KG1 (cell line): ENCODE measurements around the gene C6orf62.
A peak's percentile ranks its signal among the peaks of the same experiment; 100 is the strongest.
"Not testable (repeated sequence)": the region's sequence is repeated elsewhere in the genome, so short reads cannot be mapped to it uniquely, and the experiment has no call there.

Experiments used
- DNase-seq: peaks from one replicate; lab custom pipeline; 2025; lab: John Stamatoyannopoulos, UW

C6orf62 gene

DNA sequence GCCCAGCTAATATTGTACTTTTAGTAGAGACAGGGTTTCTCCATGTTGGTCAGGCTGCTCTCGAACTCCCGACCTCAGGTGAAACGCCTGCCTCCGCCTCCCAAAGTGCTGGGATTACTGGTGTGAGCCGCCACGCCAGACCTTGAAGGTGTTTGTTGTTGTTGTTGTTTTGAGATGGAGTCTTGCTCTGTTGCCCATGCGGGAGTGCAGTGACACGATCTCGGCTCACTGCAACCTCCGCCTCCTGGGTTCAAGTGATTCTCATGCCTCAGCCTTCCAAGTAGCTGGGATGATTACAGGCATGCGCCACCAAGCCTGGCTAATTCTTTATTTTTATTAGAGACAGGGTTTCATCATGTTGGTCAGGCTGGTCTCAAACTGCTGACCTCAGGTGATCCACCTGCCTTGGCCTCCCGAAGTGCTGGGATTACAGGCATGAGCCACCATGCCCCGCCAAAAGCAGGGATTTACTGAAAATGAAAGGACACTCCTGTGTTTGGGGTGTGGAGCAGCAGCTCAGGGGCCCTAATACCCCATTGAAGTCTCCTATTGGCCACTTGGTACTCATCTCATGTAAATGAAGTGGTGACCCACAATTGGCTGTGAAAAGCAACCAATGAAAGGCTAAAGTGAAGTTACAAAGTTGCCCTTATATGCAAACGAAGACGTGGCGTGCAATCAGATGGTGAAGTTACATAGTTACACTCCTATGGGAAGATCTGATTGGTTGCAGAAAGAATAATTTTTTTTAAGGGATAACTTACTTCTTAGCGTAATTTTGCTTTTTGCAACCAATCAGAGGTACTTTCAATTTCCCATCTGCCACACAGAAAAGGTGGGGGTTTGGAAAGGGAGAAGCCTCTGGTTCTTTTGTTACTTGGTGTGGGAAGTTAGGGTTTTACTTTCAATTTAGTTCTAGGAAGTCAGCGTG is 50.6 kb downstream of the C6orf62 start:
- not testable (repeated sequence) for DNase-seq

GRCh38 chr6:24667378-24667803 is 51.6 kb downstream of the C6orf62 start:
- DNase-seq: no peak

DNA sequence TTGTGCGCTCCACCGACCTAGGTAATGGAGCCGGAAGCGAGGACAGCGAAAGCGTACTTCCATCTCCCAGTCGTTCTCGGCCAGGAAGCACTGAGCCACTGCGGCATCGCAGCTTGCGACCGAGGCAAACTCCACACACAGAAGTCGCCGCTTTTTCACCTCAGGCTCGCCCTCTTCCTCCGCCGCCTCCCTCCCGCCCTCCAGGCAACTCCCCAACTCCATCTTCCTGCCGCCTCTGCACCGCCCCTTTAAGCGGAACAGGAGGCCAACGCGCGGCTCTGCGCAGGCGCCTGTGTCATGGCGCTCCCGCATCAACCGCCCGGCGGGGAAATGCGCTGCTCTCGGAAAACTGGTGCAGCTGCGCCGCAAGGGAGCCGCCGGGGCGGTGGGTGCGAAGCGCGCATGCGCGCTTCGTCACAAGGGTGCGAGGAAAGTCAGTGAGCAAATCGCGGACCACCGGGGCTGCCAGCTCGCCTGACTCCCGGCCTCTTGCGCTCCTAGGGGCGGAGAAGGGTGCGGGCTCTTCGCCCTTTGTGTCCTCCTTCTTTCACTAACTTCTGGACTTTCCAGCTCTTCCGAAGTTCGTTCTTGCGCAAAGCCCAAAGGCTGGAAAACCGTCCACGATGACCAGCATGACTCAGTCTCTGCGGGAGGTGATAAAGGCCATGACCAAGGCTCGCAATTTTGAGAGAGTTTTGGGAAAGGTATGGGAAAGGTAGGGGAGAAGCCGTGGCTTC is 52.1 kb downstream of the C6orf62 start, which contains the start of the genes ACOT13 and TDP2:
ACOT13 (plus strand) TSS at position 437 of the 737 bp plus-strand sequence; CDS start at position 624, 187 bp downstream.
TDP2 (minus strand) TSS at position 259 of the 737 bp plus-strand sequence; CDS start at position 222, 37 bp downstream.
- peak; percentile 95 for DNase-seq

DNA sequence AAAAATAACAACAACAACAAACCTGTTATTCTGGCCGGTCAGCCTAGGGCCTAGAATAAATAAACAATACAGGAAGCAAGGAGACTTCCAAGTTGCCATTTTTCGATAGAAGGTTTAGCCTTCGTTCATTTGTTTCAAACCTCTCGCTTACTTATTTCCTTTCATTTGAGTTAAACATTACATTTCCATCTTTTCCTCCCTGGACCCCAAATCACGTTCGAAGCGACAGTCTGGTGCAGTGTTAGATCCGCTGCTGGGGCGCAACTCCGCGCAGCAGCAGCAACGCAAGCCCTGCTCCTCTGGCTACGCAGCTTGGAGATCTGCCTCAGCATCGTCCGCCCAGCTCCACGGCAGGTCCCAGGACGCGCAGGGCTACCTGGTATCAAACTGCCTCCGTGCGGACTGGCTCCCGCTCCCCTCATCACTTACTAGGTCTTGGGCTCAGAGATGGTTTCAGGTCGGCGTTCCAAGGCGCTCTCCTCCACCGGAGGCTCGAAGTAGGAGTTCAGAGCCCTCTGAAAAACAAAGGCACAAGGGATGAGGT is 52.8 kb downstream of the C6orf62 start:
- DNase-seq: no peak

GRCh38 chr6:24664046-24664987 is 54.6 kb downstream of the C6orf62 start:
- DNase-seq: no peak

- no peak for DNase-seq
Measured at GRCh38 chr6:24663189-24663588, 55.8 kb downstream of the C6orf62 start.

DNA sequence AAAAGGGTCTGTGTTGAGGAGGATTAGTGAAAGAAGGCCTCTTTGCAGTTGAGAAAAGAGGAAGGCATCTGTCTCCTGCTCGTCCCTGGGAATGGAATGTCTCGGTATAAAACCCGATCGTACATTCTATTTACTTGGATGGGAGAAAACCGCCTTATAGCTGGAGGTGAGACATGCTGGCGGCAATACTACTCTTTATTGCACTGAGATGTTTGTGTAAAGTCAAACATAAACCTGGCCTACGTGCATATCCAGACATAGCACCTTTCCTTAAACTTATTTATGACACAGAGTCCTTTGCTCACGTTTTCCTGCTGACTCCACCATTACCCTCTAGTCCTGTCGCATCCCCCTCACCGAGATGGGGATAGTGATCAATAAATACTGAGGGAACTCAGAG is 56.7 kb downstream of the C6orf62 start:
- no peak for DNase-seq

DNA sequence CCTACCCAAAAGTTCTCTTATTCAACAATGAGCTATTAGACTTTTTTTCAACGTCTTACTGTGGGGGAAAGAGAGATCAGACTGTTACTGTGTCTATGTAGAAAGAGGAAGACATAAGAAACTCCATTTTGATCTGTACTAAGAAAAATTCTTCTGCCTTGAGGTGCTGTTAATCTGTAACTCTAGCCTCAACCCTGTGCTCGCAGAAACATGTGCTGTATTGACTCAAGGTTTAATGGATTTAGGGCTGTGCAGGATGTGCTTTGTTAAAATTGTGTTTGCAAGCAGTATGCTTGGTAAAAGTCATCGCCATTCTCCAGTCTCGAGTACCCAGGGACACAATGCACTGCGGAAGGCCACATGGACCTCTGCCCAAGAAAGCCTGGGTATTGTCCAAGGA is 57.2 kb downstream of the C6orf62 start:
- not testable (repeated sequence) for DNase-seq

- no peak for DNase-seq
Measured at GRCh38 chr6:24660105-24660504, 58.8 kb downstream of the C6orf62 start.

DNA sequence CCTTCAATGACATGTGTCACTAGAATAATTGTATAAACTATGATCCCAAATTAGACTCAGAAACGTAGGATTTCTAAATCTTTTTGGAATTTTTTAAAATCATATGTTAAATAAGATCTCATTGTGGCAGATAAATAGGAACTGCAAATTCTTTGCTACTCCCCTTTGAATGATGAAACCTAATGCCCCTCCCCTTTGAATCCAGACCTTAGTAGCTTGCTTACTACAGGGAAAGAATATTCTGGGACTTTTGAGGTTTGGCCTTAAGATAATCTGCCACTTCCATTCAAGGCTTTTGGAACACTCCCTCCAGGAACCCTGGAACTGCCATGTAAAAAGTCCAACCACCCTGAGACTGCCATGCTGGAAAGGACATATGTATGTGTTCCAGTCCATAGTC is 59.4 kb downstream of the C6orf62 start:
- DNase-seq: no peak

DNA sequence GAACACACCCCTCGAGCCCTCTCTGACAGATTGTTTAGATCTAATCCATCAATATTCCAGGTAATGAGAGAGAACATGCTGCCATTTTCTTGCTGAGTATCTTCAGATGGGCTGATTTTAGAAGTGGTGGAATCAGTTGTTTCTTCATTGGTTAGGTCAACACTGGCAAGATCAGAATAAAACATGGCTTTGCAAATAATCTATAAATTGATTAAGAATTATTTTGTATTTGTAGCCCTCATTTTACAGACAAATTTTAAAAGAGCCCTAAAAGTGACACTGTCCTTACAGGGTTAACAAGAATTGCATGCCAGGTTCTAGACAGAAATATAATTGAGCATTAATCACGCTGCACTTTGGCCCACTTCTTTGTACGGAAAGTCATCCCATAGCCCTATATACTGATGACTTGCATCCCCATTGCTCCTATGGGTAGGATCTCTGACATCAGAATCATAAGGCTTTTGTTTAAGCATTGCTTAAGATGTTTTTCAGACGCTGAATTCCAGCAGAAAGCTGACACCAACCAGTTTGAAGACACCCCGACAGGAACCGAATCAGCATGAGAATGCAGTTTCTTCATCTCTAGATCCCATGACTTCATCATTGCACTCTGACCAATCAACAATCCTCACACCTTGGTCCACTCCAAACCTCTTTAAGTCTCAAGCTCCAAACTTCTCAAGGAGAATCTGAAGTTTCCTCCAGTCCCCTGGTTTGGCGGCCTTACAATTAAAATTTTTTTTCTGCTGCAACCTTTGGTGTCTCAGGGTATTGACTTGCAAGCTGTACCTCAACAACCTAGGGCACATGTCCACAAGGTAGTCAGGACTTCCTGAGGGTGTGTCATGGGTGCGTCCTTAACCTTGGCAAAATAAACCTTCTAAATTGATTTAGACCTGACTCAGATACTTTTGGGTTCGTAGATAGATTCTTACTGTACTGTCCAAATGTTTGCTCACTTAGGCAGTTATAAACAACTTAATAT is 60.1 kb downstream of the C6orf62 start:
- DNase-seq: no peak

GRCh38 chr6:24655215-24655614 is 63.7 kb downstream of the C6orf62 start:
- DNase-seq: no peak
